ENCODE data around the gene HACD1.
"Not testable (repeated sequence)": the region's sequence is repeated elsewhere in the genome, so short reads cannot be mapped to it uniquely, and the experiment has no call there.

Gene HACD1

GRCh38 chr10:17643339-17643754 lies 26.2 kb upstream of the HACD1 start:
- peak; percentile 85 for DNase-seq (ENCODE audit: low spot score)

GRCh38 chr10:17640331-17640816 lies 23.2 kb upstream of the HACD1 start:
- no peak for DNase-seq (ENCODE audit: low spot score)

GRCh38 chr10:17637869-17638268 lies 20.7 kb upstream of the HACD1 start:
- DNase-seq (ENCODE audit: low spot score), result no peak

- no peak for DNase-seq (ENCODE audit: low spot score)
Measured at GRCh38 chr10:17633353-17633752, 16.2 kb upstream of the HACD1 start.

GRCh38 chr10:17632590-17632989 lies 15.4 kb upstream of the HACD1 start:
- not testable (repeated sequence) for DNase-seq (ENCODE audit: low spot score)

GRCh38 chr10:17626656-17627055 lies 9.5 kb upstream of the HACD1 start:
- DNase-seq (ENCODE audit: low spot score), result no peak

GRCh38 chr10:17624996-17625395 lies 7.8 kb upstream of the HACD1 start:
- no peak for DNase-seq (ENCODE audit: low spot score)

GRCh38 chr10:17622061-17622460 lies 4.9 kb upstream of the HACD1 start:
- peak; percentile 28 for DNase-seq (ENCODE audit: low spot score)

GRCh38 chr10:17616403-17617030 lies 657 bp downstream of the HACD1 start:
- DNase-seq (ENCODE audit: low spot score), result peak; percentile 88

- DNase-seq (ENCODE audit: low spot score), result no peak
Measured at GRCh38 chr10:17609523-17610079, 7.6 kb downstream of the HACD1 start.

- DNase-seq (ENCODE audit: low spot score), result peak; percentile 50
Measured at GRCh38 chr10:17607603-17608332, 9.4 kb downstream of the HACD1 start.

- no peak for DNase-seq (ENCODE audit: low spot score)
Measured at GRCh38 chr10:17607060-17607459, 10.1 kb downstream of the HACD1 start.

- no peak for DNase-seq (ENCODE audit: low spot score)
Measured at GRCh38 chr10:17606547-17607040, 10.6 kb downstream of the HACD1 start.

- no peak for DNase-seq (ENCODE audit: low spot score)
Measured at GRCh38 chr10:17605936-17606335, 11.2 kb downstream of the HACD1 start.

GRCh38 chr10:17599089-17599488 lies 18.1 kb downstream of the HACD1 start:
- peak; percentile 11 for DNase-seq (ENCODE audit: low spot score)

- no peak for DNase-seq (ENCODE audit: low spot score)
Measured at GRCh38 chr10:17597386-17597785, 19.8 kb downstream of the HACD1 start.

GRCh38 chr10:17590969-17591645 lies 26.1 kb downstream of the HACD1 start:
- DNase-seq (ENCODE audit: low spot score), result no peak

GRCh38 chr10:17589316-17589715 lies 27.9 kb downstream of the HACD1 start:
- not testable (repeated sequence) for DNase-seq (ENCODE audit: low spot score)

- no peak for DNase-seq (ENCODE audit: low spot score)
Measured at GRCh38 chr10:17588420-17588819, 28.8 kb downstream of the HACD1 start.

GRCh38 chr10:17587321-17587720 lies 29.9 kb downstream of the HACD1 start:
- DNase-seq (ENCODE audit: low spot score), result not testable (repeated sequence)

- DNase-seq (ENCODE audit: low spot score), result no peak
Measured at GRCh38 chr10:17586821-17587234, 30.3 kb downstream of the HACD1 start.

- DNase-seq (ENCODE audit: low spot score), result no peak
Measured at GRCh38 chr10:17585016-17585415, 32.2 kb downstream of the HACD1 start.

All from AG08396 (cell line).